ENCODE data around the gene LRP1B. TPM values are rescaled to one million over a fixed set of nuclear protein-coding genes. Genes with fewer than 3 reads are reported as not detected.

Gene LRP1B
- polyA plus RNA-seq, 1 of the 3 experiments (the other 2 are of a cell fraction), result 0.28 TPM

DNA sequence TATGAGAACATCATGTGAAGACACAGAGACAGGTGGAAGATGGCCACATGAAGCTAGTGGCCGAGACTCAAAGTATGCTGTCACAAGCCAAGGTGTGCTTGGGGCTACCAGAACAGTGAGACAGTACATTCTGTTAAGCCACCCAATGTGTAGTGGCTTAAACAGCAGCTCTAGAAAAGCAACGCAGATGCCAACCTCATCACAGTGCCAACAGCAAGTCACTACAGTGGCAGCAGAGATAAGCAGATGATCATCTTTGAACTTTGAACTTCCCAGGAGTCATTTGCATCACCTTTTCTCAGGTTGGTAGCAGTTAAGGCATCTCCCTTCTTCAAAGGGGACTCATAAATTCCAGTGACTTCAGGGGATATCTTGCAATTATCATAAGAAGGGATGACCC, 394.4 kb downstream of the LRP1B start:
- Histone ChIP-seq H2AFZ (ENCODE audit: low read depth) (no peak overlapping the region), H3K9me3 (no peaks in the 10 kb centered on the region), H3K4me2 (no peak overlapping the region), H3F3A (replicated peaks; ENCODE audit: insufficient read depth) (no peaks in the 10 kb centered on the region), H4K20me1 (ENCODE audit: insufficient read depth) (no peaks in the 10 kb centered on the region), H3K9me2 (no peaks in the 10 kb centered on the region), H3K4me3 (ENCODE audit: low read depth in 2 of 2, low read length in 1 of 2) (no peak overlapping the region), H3K79me2 (ENCODE audit: insufficient read depth) (no peaks in the 10 kb centered on the region), H3K9ac (no peak overlapping the region), H3K27ac (ENCODE audit: low read depth in 2 of 2, low read length in 1 of 2) (no peak overlapping the region), H3K27me3 (ENCODE audit: insufficient read depth) (no peaks in the 10 kb centered on the region), H3K4me1 (ENCODE audit: control insufficient read depth in 1 of 2, insufficient read depth in 2 of 2, low read depth in 1 of 2, low read length in 1 of 2) (no peaks in the 10 kb centered on the region), H3K36me3 (replicated peaks in 1 of 2; ENCODE audit: control insufficient read depth in 1 of 2, insufficient read depth in 2 of 2, low read length in 1 of 2) (no peaks in the 10 kb centered on the region)
- POLR2A ChIA-PET, result no interaction called here
- TF ChIP-seq, protein P1, sequence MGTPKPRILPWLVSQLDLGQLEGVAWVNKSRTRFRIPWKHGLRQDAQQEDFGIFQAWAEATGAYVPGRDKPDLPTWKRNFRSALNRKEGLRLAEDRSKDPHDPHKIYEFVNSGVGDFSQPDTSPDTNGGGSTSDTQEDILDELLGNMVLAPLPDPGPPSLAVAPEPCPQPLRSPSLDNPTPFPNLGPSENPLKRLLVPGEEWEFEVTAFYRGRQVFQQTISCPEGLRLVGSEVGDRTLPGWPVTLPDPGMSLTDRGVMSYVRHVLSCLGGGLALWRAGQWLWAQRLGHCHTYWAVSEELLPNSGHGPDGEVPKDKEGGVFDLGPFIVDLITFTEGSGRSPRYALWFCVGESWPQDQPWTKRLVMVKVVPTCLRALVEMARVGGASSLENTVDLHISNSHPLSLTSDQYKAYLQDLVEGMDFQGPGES (IDR thresholded peaks at IDR 0.05; ENCODE audit: low read depth, low read length), result no peak
- TF ChIP-seq ELF1 (IDR thresholded peaks at IDR 0.05) (no peak), NRF1 (IDR thresholded peaks at IDR 0.05; ENCODE audit: low read depth, low read length) (no peak), TCF12 (IDR thresholded peaks at IDR 0.05) (no peak), RFX5 (IDR thresholded peaks at IDR 0.05; ENCODE audit: low read length) (no peak), SMC3 (IDR thresholded peaks at IDR 0.05; ENCODE audit: low read depth, low read length) (no peak), MEF2A (IDR thresholded peaks at IDR 0.05; ENCODE audit: borderline replicate concordance, low read depth) (no peak)
- TF ChIP-seq, protein P2, sequence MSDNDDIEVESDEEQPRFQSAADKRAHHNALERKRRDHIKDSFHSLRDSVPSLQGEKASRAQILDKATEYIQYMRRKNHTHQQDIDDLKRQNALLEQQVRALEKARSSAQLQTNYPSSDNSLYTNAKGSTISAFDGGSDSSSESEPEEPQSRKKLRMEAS (IDR thresholded peaks at IDR 0.05; ENCODE audit: low read depth), result no peak
- CTCF ChIA-PET, result no interaction called here
- DNase-seq, result no peak
- whole genome bisulfite sequencing (ENCODE audit: low lambda C conversion rate), result 57% methylated on average over 2 of the region's 2 CpGs

DNA sequence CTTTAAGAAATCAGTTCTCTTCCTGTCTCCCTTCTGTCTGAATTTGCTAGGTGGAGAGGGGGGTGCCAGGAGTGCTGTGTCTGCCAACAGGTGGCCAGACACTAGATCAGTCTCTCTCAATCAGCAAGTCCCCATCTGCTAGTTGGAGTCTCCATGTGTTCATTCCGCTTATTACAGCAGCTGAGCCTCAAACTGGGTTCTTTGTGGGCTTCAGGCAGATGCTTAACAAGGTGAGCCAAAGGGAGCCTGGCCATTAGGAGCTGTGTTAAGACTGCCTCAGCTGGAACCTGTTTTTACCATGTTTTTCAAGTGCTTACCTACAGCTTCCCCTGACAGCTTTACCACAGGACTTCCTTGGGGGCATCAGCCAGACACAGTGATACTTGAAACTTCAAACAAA, 401.9 kb downstream of the LRP1B start:
- H2AFZ ChIP-seq (ENCODE audit: low read depth), result no peak overlapping the region
- H3F3A ChIP-seq (replicated peaks; ENCODE audit: insufficient read depth), result no peaks in the 10 kb centered on the region
- no peaks in the 10 kb centered on the region for H4K20me1 ChIP-seq (ENCODE audit: insufficient read depth)
- no peaks in the 10 kb centered on the region for H3K9me3 ChIP-seq
- peak; percentile 0 for DNase-seq
- POLR2A ChIA-PET, result no interaction called here
- H3K4me2 ChIP-seq, result no peak overlapping the region
- TF ChIP-seq TEAD4 (IDR thresholded peaks at IDR 0.05; ENCODE audit: borderline replicate concordance, insufficient read depth) (no peak), JUND (IDR thresholded peaks at IDR 0.05) (no peak), TAF1 (IDR thresholded peaks at IDR 0.05; ENCODE audit: borderline replicate concordance, low read depth, low read length) (no peak), EP300 (IDR thresholded peaks at IDR 0.05; ENCODE audit: borderline replicate concordance in 1 of 2, low read depth in 1 of 2, low read length in 1 of 2) (no peak), GABPA (IDR thresholded peaks at IDR 0.05; ENCODE audit: low read depth) (no peak), ELF1 (IDR thresholded peaks at IDR 0.05) (no peak)
- TF ChIP-seq, protein P3, sequence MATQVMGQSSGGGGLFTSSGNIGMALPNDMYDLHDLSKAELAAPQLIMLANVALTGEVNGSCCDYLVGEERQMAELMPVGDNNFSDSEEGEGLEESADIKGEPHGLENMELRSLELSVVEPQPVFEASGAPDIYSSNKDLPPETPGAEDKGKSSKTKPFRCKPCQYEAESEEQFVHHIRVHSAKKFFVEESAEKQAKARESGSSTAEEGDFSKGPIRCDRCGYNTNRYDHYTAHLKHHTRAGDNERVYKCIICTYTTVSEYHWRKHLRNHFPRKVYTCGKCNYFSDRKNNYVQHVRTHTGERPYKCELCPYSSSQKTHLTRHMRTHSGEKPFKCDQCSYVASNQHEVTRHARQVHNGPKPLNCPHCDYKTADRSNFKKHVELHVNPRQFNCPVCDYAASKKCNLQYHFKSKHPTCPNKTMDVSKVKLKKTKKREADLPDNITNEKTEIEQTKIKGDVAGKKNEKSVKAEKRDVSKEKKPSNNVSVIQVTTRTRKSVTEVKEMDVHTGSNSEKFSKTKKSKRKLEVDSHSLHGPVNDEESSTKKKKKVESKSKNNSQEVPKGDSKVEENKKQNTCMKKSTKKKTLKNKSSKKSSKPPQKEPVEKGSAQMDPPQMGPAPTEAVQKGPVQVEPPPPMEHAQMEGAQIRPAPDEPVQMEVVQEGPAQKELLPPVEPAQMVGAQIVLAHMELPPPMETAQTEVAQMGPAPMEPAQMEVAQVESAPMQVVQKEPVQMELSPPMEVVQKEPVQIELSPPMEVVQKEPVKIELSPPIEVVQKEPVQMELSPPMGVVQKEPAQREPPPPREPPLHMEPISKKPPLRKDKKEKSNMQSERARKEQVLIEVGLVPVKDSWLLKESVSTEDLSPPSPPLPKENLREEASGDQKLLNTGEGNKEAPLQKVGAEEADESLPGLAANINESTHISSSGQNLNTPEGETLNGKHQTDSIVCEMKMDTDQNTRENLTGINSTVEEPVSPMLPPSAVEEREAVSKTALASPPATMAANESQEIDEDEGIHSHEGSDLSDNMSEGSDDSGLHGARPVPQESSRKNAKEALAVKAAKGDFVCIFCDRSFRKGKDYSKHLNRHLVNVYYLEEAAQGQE (IDR thresholded peaks at IDR 0.05; ENCODE audit: low read depth, low read length), result no peak
- H3K27me3 ChIP-seq (ENCODE audit: insufficient read depth), result no peaks in the 10 kb centered on the region
- no peaks in the 10 kb centered on the region for H3K36me3 ChIP-seq (replicated peaks in 1 of 2; ENCODE audit: control insufficient read depth in 1 of 2, insufficient read depth in 2 of 2, low read length in 1 of 2)
- no CpG with 5 or more reads among the region's 1 CpG for whole genome bisulfite sequencing (ENCODE audit: low lambda C conversion rate)
- no peaks in the 10 kb centered on the region for H3K9me2 ChIP-seq
- CTCF ChIA-PET, result no interaction called here
- no peak overlapping the region for H3K9ac ChIP-seq
- peaks cover 0 to 3% of the 10 kb centered on the region in 2 experiments; a peak in 2 of 4 replicates for H3K4me1 ChIP-seq (ENCODE audit: control insufficient read depth in 1 of 2, insufficient read depth in 2 of 2, low read depth in 1 of 2, low read length in 1 of 2)
- H3K4me3 ChIP-seq (ENCODE audit: low read depth in 2 of 2, low read length in 1 of 2), result no peak overlapping the region
- no peak overlapping the region; a peak in 1 of 4 replicates for H3K27ac ChIP-seq (ENCODE audit: low read depth in 2 of 2, low read length in 1 of 2)
- no peaks in the 10 kb centered on the region for H3K79me2 ChIP-seq (ENCODE audit: insufficient read depth)
